CD8-positive, alpha-beta memory T cell (primary cell): ENCODE results near the gene ZNF474. TPM values are rescaled to one million over a fixed set of nuclear protein-coding genes. Genes with fewer than 3 reads are reported as not detected.

Source experiments
- CTCF ChIA-PET: fragments of 350-600 bp; sonication (Branson Sonifier 250); formaldehyde crosslinking; loops from one replicate; lab custom pipeline; 2021; ENCODE audit warnings: antibody characterized with exemption; lab: Charles Lee
- POLR2A ChIA-PET: fragments of 350-600 bp; sonication (Branson Sonifier 250); formaldehyde crosslinking; loops from one replicate; lab custom pipeline; 2021; ENCODE audit warnings: antibody characterized with exemption; lab: Charles Lee
- DNase-seq, 5 donors: peaks; one replicate each; pipeline versions ENCODE4 v3.0.0 to v3.0.0-alpha.2; 2020 to 2022; ENCODE audit warnings: mixed read lengths in 1 of 5
- H3K27ac ChIP-seq: one replicate; pipeline ENCODE4 v1.7.0; 2013; ENCODE audit warnings: low read depth, mild to moderate bottlenecking, low read length, moderate library complexity
- H3K27me3 ChIP-seq: 2 replicates; pipeline ENCODE4 v1.7.0; 2013; ENCODE audit warnings: low read length, mild to moderate bottlenecking; ENCODE audit not compliant: insufficient read depth, poor library complexity, severe bottlenecking
- H3K36me3 ChIP-seq: 2 replicates; pipeline ENCODE4 v1.7.0; 2013; ENCODE audit warnings: mild to moderate bottlenecking, low read length, moderate library complexity; ENCODE audit not compliant: insufficient read depth
- H3K4me1 ChIP-seq: 2 replicates; pipeline ENCODE4 v1.7.0; 2013; ENCODE audit warnings: mild to moderate bottlenecking, low read length, moderate library complexity; ENCODE audit not compliant: insufficient read depth
- H3K4me3 ChIP-seq: 2 replicates; pipeline ENCODE4 v1.7.0; 2013; ENCODE audit warnings: mild to moderate bottlenecking, low read length
- H3K9me3 ChIP-seq: 2 replicates; pipeline ENCODE4 v1.7.0; 2013; ENCODE audit warnings: mild to moderate bottlenecking, low read length
- H3K27ac Mint-ChIP-seq, 8 donors: one replicate each; pipeline ENCODE4 v1.8.0; 2020 to 2021; ENCODE audit warnings: mixed read lengths in 8 of 8, mild to moderate bottlenecking in 6 of 8, inconsistent platforms in 3 of 8, moderate library complexity in 3 of 8
- H3K27me3 Mint-ChIP-seq, 2 donors: one replicate each; pipeline ENCODE4 v1.8.0; 2020 to 2021; ENCODE audit warnings: mixed read lengths in 2 of 2, mild to moderate bottlenecking in 1 of 2, moderate library complexity in 1 of 2
- H3K36me3 Mint-ChIP-seq, 3 donors: one replicate each; pipeline ENCODE4 v1.8.0; 2020 to 2021; ENCODE audit warnings: mixed read lengths in 3 of 3, inconsistent platforms in 1 of 3, mild to moderate bottlenecking in 1 of 3
- H3K4me1 Mint-ChIP-seq, 3 donors: one replicate each; pipeline ENCODE4 v1.8.0; 2020 to 2021; ENCODE audit warnings: mixed read lengths in 3 of 3, inconsistent platforms in 1 of 3, mild to moderate bottlenecking in 1 of 3
- H3K4me3 Mint-ChIP-seq, 7 donors: one replicate each; pipeline ENCODE4 v1.8.0; 2020 to 2021; ENCODE audit warnings: mixed read lengths in 7 of 7, mild to moderate bottlenecking in 6 of 7, moderate library complexity in 4 of 7, inconsistent platforms in 2 of 7
- H3K9me3 Mint-ChIP-seq, 5 donors: one replicate each; pipeline ENCODE4 v1.8.0; 2020 to 2022; ENCODE audit warnings: mixed read lengths in 5 of 5, mild to moderate bottlenecking in 3 of 5, moderate library complexity in 2 of 5, inconsistent platforms in 1 of 5
- polyA plus RNA-seq: library from polyadenylated mRNA; unstranded; fragments of 300-500 nt; fragmentation: Illumina TruSeq; gene quantifications from one replicate; pipeline ENCODE4 v1.2.3, GENCODE V29; 2021
- total RNA-seq, 2 experiments: library from RNA; stranded (reverse); gene quantifications; one replicate each; pipeline ENCODE4 v1.2.3, GENCODE V29; 2021

ZNF474 gene
- total and polyA plus RNA-seq, 3 experiments from 2014 or later = 0.29 TPM; not detected in 2

DNA sequence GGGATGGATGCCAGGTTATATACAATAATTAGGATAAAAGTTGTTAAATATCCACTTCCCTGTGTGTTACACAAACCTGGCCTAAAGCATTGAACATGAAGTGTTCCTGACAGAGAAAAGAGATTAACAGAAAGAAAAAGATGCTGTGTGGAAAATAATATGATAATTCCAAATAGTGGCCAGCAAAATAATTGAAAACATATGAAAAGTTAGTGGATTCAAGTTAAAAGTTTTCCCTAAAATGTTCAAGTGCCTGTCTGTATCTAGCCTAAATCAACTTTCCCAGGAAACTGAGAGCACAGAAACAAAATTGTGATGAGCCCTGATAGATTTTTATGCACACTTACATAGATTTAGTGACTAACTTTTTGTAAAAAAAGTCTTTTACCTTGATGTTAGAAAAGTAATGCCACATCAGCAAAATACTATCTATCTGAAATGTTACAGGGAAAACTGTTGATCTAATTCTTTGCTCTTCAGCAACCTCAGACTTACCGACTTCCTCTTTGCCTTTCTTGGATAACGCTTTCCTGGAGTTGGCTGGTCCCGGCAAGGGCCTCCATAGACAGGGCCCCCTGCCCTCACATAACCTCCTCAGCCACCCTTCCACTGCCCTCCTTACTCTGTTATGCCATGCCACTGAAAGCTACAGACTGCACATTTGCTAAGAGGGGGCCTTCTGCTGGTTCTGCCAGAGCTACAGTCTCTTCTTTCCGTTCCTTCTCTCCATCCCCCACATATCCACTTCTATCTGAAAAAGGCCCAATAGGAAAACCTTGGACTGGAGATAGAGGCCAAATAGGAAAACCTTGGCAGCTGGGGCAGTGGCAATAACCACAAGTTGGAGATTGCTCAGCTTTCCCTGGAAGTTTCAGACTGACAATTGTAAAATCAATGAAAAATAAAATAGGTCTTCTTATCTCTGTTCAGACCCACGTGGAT, 44.4 kb downstream of the ZNF474 start:
- ChIA-PET CTCF (no interaction called here), POLR2A (no interaction called here)
- no peaks in the 10 kb centered on the region for H3K36me3 Mint-ChIP-seq
- no peaks in the 10 kb centered on the region for H3K4me1 Mint-ChIP-seq
- H3K27ac Mint-ChIP-seq = peak overlapping the region in 1 of 8 donors; percentile 56
- Histone ChIP-seq H3K27ac (no peak overlapping the region), H3K36me3 (no peaks in the 10 kb centered on the region), H3K4me3 (no peak overlapping the region), H3K9me3 (no peaks in the 10 kb centered on the region), H3K27me3 (no peaks in the 10 kb centered on the region), H3K4me1 (no peaks in the 10 kb centered on the region)
- no peak overlapping the region for H3K4me3 Mint-ChIP-seq
- peaks cover 0 to 2% (median 0%) of the 10 kb centered on the region in 5 donors for H3K9me3 Mint-ChIP-seq
- no peak for DNase-seq
- peaks cover 1 to 5% of the 10 kb centered on the region in 2 donors for H3K27me3 Mint-ChIP-seq

DNA sequence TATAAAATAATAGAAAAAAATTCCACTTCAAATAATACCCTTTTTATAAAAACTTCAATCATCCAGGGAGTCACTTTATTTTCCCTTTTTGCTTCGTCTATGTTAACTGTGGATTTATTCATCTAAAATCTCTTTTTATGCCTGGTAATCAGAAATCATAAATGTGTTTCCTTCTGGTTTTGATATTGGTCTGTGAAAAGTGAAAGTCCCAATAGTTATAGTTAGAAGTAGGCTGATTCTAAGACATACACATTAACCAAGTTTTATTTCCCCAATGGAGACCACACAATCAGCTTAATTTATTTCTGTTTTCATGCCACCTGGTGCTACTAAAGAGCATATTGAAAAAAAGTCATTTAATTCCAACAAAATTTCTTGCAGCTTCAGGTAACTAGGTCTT, 45.7 kb downstream of the ZNF474 start:
- no peak overlapping the region for H3K27ac Mint-ChIP-seq
- no peaks in the 10 kb centered on the region for H3K4me1 Mint-ChIP-seq
- Histone ChIP-seq H3K4me3 (no peak overlapping the region), H3K27me3 (no peaks in the 10 kb centered on the region), H3K27ac (no peak overlapping the region), H3K9me3 (no peaks in the 10 kb centered on the region), H3K36me3 (no peaks in the 10 kb centered on the region), H3K4me1 (no peaks in the 10 kb centered on the region)
- no peak for DNase-seq
- H3K9me3 Mint-ChIP-seq = peaks cover 0 to 7% (median 0%) of the 10 kb centered on the region in 5 donors
- H3K4me3 Mint-ChIP-seq = no peak overlapping the region
- no peaks in the 10 kb centered on the region for H3K36me3 Mint-ChIP-seq
- H3K27me3 Mint-ChIP-seq = peaks cover 1 to 12% of the 10 kb centered on the region in 2 donors
- CTCF ChIA-PET = no interaction called here
- POLR2A ChIA-PET = no interaction called here

DNA sequence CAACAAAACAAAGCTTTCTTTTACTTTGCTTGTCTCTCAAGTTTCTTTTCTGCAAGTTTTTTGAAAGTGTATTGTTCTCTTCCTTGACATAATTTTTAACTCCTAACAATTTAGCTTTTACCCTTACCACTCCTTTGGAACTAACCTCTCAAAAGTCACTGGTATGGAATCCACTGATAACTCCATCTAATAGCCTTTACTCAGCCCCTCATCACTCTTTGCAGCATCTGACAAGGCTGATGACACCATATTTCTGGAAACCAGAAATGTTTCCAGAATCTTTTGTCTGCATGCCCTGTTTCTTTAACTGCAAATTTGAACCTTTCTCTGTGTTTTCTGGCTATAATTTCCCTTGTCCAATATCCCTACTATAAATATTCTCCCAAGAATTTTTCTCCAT, 46.5 kb downstream of the ZNF474 start:
- no peak overlapping the region for H3K4me3 ChIP-seq
- no peaks in the 10 kb centered on the region for H3K36me3 ChIP-seq
- H3K9me3 ChIP-seq = no peaks in the 10 kb centered on the region
- Mint-ChIP-seq H3K9me3 (peaks cover 0 to 7% (median 0%) of the 10 kb centered on the region in 5 donors), H3K4me1 (no peaks in the 10 kb centered on the region), H3K27ac (no peak overlapping the region), H3K36me3 (no peaks in the 10 kb centered on the region), H3K4me3 (no peak overlapping the region), H3K27me3 (peaks cover 1 to 8% of the 10 kb centered on the region in 2 donors)
- no peak overlapping the region for H3K27ac ChIP-seq
- no peak for DNase-seq
- POLR2A ChIA-PET = no interaction called here
- H3K4me1 ChIP-seq = no peaks in the 10 kb centered on the region
- no peaks in the 10 kb centered on the region for H3K27me3 ChIP-seq
- CTCF ChIA-PET = no interaction called here

DNA sequence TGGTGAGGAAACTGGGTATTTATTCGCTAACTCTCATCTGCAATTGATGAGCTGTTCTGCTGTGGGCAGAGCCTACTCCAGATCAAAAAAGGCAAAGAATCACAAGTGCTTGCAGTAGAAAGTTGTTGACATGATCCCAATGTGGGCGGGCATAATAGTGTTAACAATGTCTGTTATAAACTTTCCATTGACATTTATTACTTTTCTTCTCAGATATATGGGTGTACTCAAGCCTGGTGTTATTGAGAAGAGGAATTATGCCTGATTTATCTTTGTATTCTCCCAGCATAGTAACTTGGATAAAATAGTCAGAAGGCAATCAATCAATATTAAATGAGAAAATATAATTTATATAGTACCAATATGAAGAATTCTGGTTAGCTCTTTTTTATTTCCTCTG, 47.8 kb downstream of the ZNF474 start:
- H3K4me1 ChIP-seq = no peaks in the 10 kb centered on the region
- H3K9me3 ChIP-seq = no peaks in the 10 kb centered on the region
- DNase-seq = no peak
- Mint-ChIP-seq H3K27me3 (peaks cover 1 to 8% of the 10 kb centered on the region in 2 donors), H3K36me3 (no peaks in the 10 kb centered on the region), H3K9me3 (peaks cover 0 to 7% (median 0%) of the 10 kb centered on the region in 5 donors), H3K4me1 (no peaks in the 10 kb centered on the region), H3K27ac (no peak overlapping the region), H3K4me3 (no peak overlapping the region)
- no peak overlapping the region for H3K27ac ChIP-seq
- POLR2A ChIA-PET = no interaction called here
- H3K27me3 ChIP-seq = no peaks in the 10 kb centered on the region
- CTCF ChIA-PET = no interaction called here
- H3K4me3 ChIP-seq = no peak overlapping the region
- H3K36me3 ChIP-seq = no peaks in the 10 kb centered on the region

DNA sequence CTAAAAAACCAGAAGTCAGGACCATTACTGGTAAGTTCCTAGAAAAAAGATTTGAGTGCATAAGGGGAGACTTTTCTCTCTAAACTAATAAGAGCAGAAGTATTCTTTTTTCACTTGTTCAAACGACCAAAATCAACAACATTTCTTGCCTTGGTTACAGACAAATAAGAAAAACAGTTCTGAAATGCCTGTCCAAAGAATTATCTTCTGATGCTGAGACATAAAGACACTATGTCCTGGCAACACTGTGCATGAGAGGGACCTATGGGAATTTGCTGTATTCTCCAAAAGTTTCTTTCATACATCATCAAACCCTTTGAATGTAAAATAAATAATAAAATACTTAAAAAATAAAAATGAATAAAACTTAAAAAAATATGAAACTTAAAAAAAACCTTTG, 50.4 kb downstream of the ZNF474 start:
- peaks cover 1 to 8% of the 10 kb centered on the region in 2 donors for H3K27me3 Mint-ChIP-seq
- no peak overlapping the region for H3K4me3 Mint-ChIP-seq
- Histone ChIP-seq H3K9me3 (no peaks in the 10 kb centered on the region), H3K27ac (no peak overlapping the region), H3K4me3 (no peak overlapping the region), H3K4me1 (no peaks in the 10 kb centered on the region), H3K36me3 (no peaks in the 10 kb centered on the region), H3K27me3 (no peaks in the 10 kb centered on the region)
- no peaks in the 10 kb centered on the region for H3K4me1 Mint-ChIP-seq
- H3K27ac Mint-ChIP-seq = peak overlapping the region in 1 of 8 donors; percentile 11
- H3K9me3 Mint-ChIP-seq = peaks cover 0 to 7% (median 0%) of the 10 kb centered on the region in 5 donors
- CTCF ChIA-PET = no interaction called here
- POLR2A ChIA-PET = no interaction called here
- no peak for DNase-seq
- H3K36me3 Mint-ChIP-seq = no peaks in the 10 kb centered on the region

DNA sequence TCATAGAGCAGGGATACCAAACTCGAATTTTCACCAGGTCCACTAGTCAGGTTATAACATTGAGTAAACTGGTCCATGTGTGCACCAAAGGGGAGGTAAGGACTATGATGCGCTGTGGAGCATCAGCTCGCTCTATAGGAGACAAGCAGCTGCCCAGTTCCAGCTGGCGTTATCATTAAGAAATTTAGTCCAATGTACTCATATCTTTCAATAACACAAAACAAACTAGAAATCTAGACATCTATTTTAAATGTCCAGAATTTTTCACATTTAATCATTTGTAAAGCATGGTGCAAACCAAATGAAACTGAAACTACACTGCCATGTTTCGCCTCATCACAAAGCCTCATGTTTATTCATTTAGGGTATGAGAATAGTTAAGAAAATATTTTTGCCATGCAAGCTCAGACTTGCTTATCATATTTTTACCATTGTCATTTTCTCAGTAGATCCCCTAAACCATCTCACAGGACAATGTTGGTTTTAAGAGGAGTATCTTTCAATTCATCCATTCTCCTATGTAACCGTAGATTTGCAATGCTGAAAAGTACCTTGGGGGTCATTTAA, 50.9 kb downstream of the ZNF474 start:
- ChIA-PET POLR2A (no interaction called here), CTCF (no interaction called here)
- Histone ChIP-seq H3K4me1 (no peaks in the 10 kb centered on the region), H3K36me3 (no peaks in the 10 kb centered on the region), H3K27ac (no peak overlapping the region), H3K9me3 (no peaks in the 10 kb centered on the region), H3K4me3 (no peak overlapping the region), H3K27me3 (no peaks in the 10 kb centered on the region)
- Mint-ChIP-seq H3K36me3 (no peaks in the 10 kb centered on the region), H3K4me3 (no peak overlapping the region), H3K27ac (no peak overlapping the region), H3K4me1 (no peaks in the 10 kb centered on the region), H3K27me3 (peaks cover 1 to 8% of the 10 kb centered on the region in 2 donors), H3K9me3 (peaks cover 0 to 7% (median 0%) of the 10 kb centered on the region in 5 donors)
- DNase-seq = no peak

DNA sequence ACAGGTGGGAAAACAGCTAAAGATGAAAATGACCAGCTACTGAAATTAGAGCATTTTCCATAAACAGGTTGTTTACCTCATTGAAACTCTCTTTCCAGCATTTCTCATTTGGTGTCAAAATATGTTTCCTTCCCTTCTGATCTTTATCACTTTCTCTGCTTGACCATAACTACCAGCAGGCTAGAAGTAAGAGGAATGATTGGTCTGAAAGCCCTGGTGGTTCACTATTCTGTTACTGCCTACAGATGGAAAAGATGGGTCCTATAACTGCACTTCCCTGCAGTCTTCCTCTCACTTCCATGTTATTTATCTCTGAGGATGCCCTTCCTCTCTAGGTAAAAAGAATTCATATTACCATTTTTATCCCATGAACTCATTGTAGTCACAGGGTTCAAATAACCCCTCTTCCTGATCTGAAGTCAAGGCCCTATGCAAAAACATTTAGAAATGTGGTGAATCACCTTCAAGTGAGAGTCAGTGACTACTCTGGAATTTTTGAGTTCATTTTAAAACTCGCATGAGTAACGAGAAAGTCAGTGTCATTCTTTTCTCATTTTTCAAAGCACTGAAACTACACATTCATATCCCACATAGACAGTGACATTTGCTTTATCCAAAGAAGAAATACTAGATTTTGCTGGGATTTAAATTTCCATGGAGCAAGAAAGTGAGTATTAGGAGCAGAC, 51.7 kb downstream of the ZNF474 start:
- Mint-ChIP-seq H3K4me3 (no peak overlapping the region), H3K9me3 (peaks cover 0 to 7% (median 0%) of the 10 kb centered on the region in 5 donors), H3K27ac (peak overlapping the region in 1 of 8 donors; percentile 70), H3K36me3 (no peaks in the 10 kb centered on the region), H3K27me3 (peaks cover 1 to 8% of the 10 kb centered on the region in 2 donors), H3K4me1 (no peaks in the 10 kb centered on the region)
- ChIA-PET CTCF (no interaction called here), POLR2A (no interaction called here)
- Histone ChIP-seq H3K4me1 (no peaks in the 10 kb centered on the region), H3K27me3 (no peaks in the 10 kb centered on the region), H3K9me3 (no peaks in the 10 kb centered on the region), H3K27ac (no peak overlapping the region), H3K36me3 (no peaks in the 10 kb centered on the region), H3K4me3 (no peak overlapping the region)
- no peak for DNase-seq

DNA sequence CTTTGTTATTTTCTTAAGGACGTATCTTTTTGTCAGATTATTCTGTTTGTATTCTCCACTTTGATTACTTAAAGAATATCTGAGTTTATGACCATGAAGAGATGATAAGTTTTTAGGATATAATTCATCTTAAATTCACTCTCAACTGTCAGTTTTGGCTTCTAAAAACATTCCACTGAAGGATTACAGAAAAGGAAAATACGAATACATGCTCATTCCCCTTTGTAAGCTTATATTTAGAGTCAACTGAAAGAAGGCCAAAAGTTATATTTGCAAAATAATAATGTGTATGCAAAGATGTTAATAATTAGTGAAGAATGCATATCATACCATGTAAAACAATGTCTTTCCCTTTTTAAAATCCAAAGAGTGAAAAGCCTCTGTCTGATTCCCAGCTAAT, 52.5 kb downstream of the ZNF474 start:
- no peak overlapping the region for H3K27ac ChIP-seq
- H3K9me3 Mint-ChIP-seq = peaks cover 0 to 7% (median 0%) of the 10 kb centered on the region in 5 donors
- DNase-seq = no peak
- H3K4me3 ChIP-seq = no peak overlapping the region
- H3K4me1 ChIP-seq = no peaks in the 10 kb centered on the region
- H3K36me3 Mint-ChIP-seq = no peaks in the 10 kb centered on the region
- H3K9me3 ChIP-seq = no peaks in the 10 kb centered on the region
- no peaks in the 10 kb centered on the region for H3K36me3 ChIP-seq
- H3K4me3 Mint-ChIP-seq = no peak overlapping the region
- H3K27ac Mint-ChIP-seq = no peak overlapping the region
- ChIA-PET POLR2A (no interaction called here), CTCF (no interaction called here)
- no peaks in the 10 kb centered on the region for H3K27me3 ChIP-seq
- peaks cover 0 to 8% of the 10 kb centered on the region in 2 donors for H3K27me3 Mint-ChIP-seq
- no peaks in the 10 kb centered on the region for H3K4me1 Mint-ChIP-seq
